HL-60 (cell line): ENCODE data around the gene GRB10.

Experiments
- DNase-seq, 2 experiments: peaks; one replicate each; pipeline ENCODE4 v3.0.0-alpha.2; 2010 to 2020; ENCODE audit warnings: low read depth in 1 of 2, low spot score in 1 of 2
- H3K27ac ChIP-seq: fragments of 250-450 bp; sonication (Bioruptor Pico); replicated peaks from 2 replicates; pipeline ENCODE4 v1.5.1; 2020; ENCODE audit warnings: mild to moderate bottlenecking, moderate library complexity
- H3K27me3 ChIP-seq: fragments of 250-450 bp; sonication (Bioruptor Pico); 2 replicates; pipeline ENCODE4 v1.5.1; 2021; ENCODE audit warnings: mild to moderate bottlenecking, moderate library complexity; ENCODE audit not compliant: insufficient read depth, poor library complexity, severe bottlenecking
- H3K4me3 ChIP-seq: replicated peaks from 2 replicates; pipeline ENCODE4 v1.5.1; 2011; ENCODE audit warnings: mild to moderate bottlenecking, control low read depth, low read length; ENCODE audit not compliant: insufficient read depth
- CTCF ChIP-seq: IDR thresholded peaks from one replicate; pipeline ENCODE4 v1.5.1; 2011; ENCODE audit warnings: low read length, control low read depth, inconsistent platforms; ENCODE audit not compliant: insufficient read depth
- GABPA ChIP-seq: IDR thresholded peaks from 2 replicates; pipeline ENCODE4 v1.6.1; 2012; ENCODE audit warnings: low read depth
- POLR2AphosphoS5 ChIP-seq: IDR thresholded peaks from 2 replicates; pipeline ENCODE4 v1.6.1; 2012; ENCODE audit warnings: low read depth
- REST ChIP-seq: IDR thresholded peaks from 2 replicates; pipeline ENCODE4 v1.6.1; 2012; ENCODE audit warnings: low read depth; ENCODE audit not compliant: insufficient replicate concordance
- SPI1 ChIP-seq: IDR thresholded peaks from 2 replicates; pipeline ENCODE4 v1.6.1; 2012; ENCODE audit warnings: low read depth, mild to moderate bottlenecking, borderline replicate concordance

GRB10 gene

GRCh38 chr7:50693455-50694130, 89.1 kb downstream of the GRB10 start:
- Histone ChIP-seq H3K4me3 (no peak overlapping the region), H3K27ac (no peak overlapping the region), H3K27me3 (no peaks in the 10 kb centered on the region)
- no peak for DNase-seq
- TF ChIP-seq CTCF, result no peak
- no peak for TF ChIP-seq SPI1
- no peak for TF ChIP-seq GABPA
- TF ChIP-seq POLR2AphosphoS5, result no peak
- no peak for TF ChIP-seq REST

GRCh38 chr7:50690541-50691011, 92.1 kb downstream of the GRB10 start:
- H3K27me3 ChIP-seq, result no peaks in the 10 kb centered on the region
- H3K27ac ChIP-seq, result no peak overlapping the region
- no peak overlapping the region for H3K4me3 ChIP-seq
- TF ChIP-seq CTCF, result no peak
- no peak for DNase-seq

GRCh38 chr7:50688226-50688590, 94.5 kb downstream of the GRB10 start:
- H3K27ac ChIP-seq, result no peak overlapping the region
- DNase-seq, result no peak
- H3K27me3 ChIP-seq, result no peaks in the 10 kb centered on the region
- no peak overlapping the region for H3K4me3 ChIP-seq
- TF ChIP-seq REST (no peak), CTCF (no peak), GABPA (no peak), POLR2AphosphoS5 (no peak), SPI1 (no peak; the same call in 1 of the 2 replicates)

- DNase-seq, result no peak
- H3K27ac ChIP-seq, result no peak overlapping the region
- no peak overlapping the region for H3K4me3 ChIP-seq
- TF ChIP-seq GABPA (no peak), SPI1 (no peak), POLR2AphosphoS5 (no peak), CTCF (no peak), REST (no peak)
- H3K27me3 ChIP-seq, result no peaks in the 10 kb centered on the region
Measured at GRCh38 chr7:50687575-50688225, 95.0 kb downstream of the GRB10 start.
